ENCODE measurements around the gene SYNE4.

- TF ChIP-seq POLR2AphosphoS5 (IDR thresholded peaks at IDR 0.05; ENCODE audit: borderline replicate concordance, low read depth, low read length) = no peak
- TF ChIP-seq EZH2 (IDR thresholded peaks at IDR 0.05) = no peak
- no peak for TF ChIP-seq FOXP2 (optimal IDR thresholded peaks at IDR 0.05; ENCODE audit: control extremely low read depth, extremely low read length, insufficient read depth)
Observed at GRCh38 chr19:35986664-35987570, 21.7 kb downstream of the SYNE4 start.
